Mucosa of gallbladder (tissue), 1 donor: ENCODE measurements around the gene HACE1. TPM values are rescaled to one million over a fixed set of nuclear protein-coding genes. Genes with fewer than 3 reads are reported as not detected.
"Not testable (repeated sequence)": the region's sequence is repeated elsewhere in the genome, so short reads cannot be mapped to it uniquely, and the experiment has no call there.

Source experiments
- DNase-seq: peaks from one replicate; pipeline ENCODE4 v3.0.0-alpha.2; 2020; ENCODE audit warnings: low spot score
- total RNA-seq: library from RNA; stranded (reverse); gene quantifications from one replicate; pipeline ENCODE4 v1.2.1, GENCODE V29; 2021
- donor health status: DM: no; HTN: no; CAD: no.

HACE1 gene
- total RNA-seq, 1 donor from 2014 or later: 9.5 TPM

DNA sequence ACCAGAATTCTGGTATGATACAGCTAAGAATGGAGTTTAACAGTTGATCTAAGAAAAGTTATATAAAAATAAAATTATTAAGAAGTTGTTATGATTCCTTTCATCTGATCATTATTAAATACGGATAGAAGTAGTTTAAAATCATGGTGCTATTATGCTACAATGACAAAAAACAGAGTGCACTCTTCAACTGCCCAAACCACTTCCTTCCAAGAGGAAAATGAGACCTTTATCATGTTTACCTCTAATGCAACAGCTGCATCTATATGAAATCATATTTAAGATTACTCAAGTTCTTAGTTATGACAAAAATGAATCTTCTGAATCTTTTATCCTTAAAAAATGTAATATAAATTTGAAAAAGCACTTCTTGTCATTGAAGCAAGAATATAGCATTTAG, 31.2 kb downstream of the HACE1 start:
- DNase-seq: no peak

DNA sequence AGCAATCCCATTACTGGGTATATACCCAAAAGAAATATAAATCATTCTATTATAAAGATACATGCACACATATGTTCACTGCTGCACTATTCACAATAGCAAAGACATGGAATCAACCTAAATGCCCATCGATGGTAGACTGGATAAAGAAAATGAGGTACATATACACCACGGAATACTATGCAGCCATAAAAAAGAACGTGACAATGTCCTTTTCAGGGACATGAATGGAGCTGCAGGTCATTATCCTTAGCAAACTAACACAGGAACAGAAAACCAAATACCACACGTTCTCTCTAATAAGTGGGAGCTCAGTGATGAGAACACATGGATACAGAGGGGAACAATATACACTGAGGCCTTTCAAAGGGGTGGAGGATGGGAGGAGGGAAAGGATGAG, 38.9 kb downstream of the HACE1 start:
- DNase-seq: not testable (repeated sequence)

DNA sequence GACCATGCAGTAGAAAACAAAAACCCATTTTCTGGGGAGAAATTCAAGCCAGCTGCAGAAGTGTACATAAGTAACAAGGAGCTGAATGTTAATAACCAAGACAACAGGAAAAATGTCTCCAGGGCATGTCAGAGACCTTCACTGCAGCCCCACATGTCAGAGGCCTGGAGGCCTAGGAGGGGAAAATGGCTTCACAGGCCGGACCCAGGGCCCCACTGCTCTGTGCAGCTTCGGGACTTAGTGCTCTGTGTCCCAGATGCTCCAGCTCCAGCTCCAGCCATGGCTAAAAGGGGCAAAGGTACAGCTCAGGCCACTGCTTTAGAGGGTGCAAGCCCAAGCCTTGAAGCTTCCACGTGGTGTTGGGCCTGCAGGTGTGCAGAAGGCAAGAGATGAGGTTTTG, 43.6 kb downstream of the HACE1 start:
- no peak for DNase-seq

- DNase-seq: no peak
Observed at GRCh38 chr6:104814743-104815142, 45.0 kb downstream of the HACE1 start.

- DNase-seq: no peak
Observed at GRCh38 chr6:104813552-104813951, 46.2 kb downstream of the HACE1 start.

DNA sequence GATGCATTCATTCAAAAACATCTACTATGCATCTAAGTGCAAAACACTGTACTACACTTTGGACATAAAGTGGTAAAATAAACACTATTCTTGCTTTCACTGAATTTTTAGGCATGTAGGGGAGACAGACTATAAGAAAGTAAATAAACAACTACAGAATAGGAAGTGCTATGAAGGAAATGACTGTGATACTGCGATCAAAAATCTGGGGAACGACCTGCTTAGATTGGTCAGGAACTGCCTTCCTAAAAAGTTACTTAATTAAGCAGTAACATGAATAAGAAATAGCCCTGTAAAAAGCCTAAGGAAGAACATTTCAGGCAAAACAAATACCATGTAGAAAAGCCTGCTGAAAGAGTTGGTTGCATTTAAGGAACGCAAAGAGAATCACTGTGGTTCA, 50.6 kb downstream of the HACE1 start:
- DNase-seq: no peak

GRCh38 chr6:104805335-104805734, 54.4 kb downstream of the HACE1 start:
- DNase-seq: not testable (repeated sequence)

GRCh38 chr6:104799134-104799657, 60.5 kb downstream of the HACE1 start:
- no peak for DNase-seq

- DNase-seq: no peak
Observed at GRCh38 chr6:104796031-104796785, 63.5 kb downstream of the HACE1 start.

GRCh38 chr6:104795363-104795762, 64.4 kb downstream of the HACE1 start:
- DNase-seq: no peak

GRCh38 chr6:104789770-104790190, 69.9 kb downstream of the HACE1 start:
- DNase-seq: no peak

DNA sequence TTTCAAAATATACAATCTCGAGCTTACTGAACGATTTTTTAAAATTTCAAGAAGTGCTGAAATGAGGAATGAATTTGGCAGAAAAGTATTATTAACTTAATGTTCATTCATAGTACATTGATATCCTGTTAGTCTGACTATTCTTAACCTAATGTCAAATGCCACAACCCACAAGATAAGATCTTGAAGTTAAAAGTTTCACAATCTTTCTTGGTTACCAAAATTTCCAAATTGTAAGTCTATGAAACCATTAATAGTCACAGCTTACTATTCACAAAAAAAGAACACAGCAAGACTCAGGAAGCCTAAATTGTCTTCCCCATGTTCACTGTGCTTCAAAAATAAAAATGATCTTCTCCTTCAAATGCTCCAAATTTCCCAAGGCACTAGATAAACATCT, 71.3 kb downstream of the HACE1 start:
- DNase-seq: no peak

DNA sequence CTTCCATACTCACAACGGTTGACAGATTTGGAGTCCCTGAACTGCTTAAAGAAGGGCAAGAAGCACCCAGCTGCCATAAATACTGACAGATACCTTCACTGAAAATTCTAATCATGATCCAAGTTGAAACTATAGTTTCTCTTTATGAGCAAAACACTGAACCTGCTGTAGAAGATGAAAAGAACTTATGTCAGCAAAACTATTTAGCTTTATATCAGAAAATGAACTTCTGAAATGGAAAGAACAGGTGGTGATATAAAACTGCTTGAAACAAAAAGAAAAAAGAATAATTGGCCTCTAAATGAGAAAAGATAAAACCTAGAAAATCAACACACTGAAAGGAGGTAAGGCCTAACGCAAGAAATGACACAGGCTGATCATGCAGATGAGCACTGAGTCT, 72.4 kb downstream of the HACE1 start:
- DNase-seq: no peak

GRCh38 chr6:104784884-104785283, 74.8 kb downstream of the HACE1 start:
- no peak for DNase-seq

DNA sequence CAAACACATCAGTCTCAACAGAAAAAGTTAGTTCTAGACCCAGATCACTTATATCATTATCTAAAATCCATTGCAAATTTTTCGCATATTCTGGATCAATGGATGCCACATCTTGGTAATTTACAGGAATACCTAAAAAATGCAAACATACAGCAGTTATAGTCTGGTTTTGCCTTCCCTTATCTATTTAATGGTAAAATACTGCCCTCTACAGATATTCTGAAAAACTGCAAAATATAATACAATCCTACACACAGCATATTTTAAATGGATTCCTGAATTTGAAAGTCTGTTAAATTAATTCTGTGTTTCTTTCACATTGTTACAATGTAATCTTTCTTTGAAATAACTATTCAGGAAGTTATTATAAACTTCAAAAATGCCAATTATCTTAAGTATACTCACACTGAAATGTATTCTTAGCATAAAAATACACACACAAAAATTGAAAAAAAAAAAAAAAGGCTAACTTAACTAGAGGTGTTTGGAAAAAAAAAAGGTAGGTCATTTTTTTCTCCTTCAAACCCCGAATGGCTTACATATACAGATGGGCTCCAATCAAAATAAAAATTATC, 88.4 kb downstream of the HACE1 start:
- DNase-seq: no peak

DNA sequence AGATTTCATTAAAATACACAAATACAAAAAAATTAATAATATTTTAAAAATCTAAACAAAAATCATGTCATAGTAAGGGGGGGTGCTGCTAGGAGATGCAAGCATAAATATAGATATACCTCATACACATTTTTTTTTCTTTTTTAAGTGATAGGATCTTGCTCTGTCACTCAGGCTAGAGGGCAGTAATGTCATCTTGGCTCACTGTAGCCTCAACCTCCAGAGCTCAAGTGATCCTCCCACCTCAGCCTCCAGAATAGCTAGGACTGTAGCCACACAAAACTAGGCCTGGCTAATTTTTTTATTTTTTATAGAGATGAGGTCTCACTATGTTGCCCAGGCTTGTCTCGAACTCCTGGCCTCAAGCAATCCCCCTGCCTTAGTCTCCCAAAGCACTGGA, 90.8 kb downstream of the HACE1 start:
- no peak for DNase-seq

GRCh38 chr6:104766595-104766994, 93.1 kb downstream of the HACE1 start:
- DNase-seq: no peak

DNA sequence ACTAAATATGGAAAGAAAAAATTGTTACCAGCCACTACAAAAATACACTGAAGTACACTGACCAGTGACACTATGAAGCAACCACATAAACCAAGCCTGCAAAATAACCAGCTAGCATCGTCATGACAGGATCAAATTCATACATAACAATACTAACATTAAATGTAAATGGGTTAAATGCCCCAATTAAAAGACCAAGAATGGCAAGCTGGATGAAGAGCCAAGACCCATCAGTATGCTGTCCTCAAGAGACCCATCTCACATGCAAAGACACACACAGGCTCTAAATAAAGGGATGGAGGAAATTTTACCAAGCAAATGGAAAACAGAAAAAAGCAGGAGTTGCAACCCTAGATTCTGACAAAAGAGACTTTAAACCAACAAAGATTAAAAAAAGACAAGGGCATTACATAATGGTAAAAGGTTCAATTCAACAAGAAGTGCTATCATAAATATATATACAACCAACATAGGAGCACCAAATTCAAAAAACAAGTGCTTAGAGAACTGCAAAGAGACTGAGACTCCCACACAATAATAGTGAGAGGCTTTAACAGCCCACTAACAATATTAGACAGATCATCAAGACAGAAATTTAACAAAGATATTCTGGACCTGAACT, 104.8 kb downstream of the HACE1 start:
- no peak for DNase-seq

DNA sequence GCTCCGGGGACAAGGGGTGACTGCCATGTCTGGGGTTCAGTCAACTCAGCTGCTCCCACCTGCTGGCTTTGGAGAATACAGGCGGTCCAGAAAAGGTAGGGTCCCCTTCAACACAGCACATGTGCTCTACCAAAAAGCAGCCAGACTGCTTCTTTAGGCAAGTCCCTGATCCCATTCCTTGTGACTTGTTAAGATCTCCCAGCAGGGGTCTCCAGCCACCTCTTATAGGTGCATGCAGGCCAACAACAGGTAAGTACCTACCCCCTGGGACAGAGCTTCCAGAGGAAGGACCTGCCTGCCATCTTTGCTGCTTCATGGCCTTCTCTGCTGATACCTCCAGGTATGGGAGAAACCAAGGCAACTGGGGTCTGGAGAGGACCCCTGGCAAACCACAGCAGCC, 106.5 kb downstream of the HACE1 start:
- no peak for DNase-seq

DNA sequence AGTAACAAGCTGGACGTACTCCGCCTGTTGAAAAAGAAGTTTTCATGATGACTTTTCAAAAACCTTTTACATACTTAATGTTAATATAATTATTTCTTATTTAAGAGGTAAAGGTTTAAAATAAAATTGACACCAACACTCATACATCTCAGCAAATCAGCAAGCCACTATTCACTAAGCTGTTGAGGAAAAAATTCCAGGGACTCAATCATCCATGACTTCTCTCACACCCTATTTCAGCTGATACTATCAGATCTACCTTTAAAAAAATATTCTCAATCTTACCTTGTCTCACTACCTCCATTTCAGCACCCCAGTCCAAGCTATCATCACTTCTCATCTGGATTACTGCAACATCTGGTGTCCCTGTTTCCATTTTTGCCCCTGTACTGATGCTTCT, 109.3 kb downstream of the HACE1 start:
- DNase-seq: no peak

DNA sequence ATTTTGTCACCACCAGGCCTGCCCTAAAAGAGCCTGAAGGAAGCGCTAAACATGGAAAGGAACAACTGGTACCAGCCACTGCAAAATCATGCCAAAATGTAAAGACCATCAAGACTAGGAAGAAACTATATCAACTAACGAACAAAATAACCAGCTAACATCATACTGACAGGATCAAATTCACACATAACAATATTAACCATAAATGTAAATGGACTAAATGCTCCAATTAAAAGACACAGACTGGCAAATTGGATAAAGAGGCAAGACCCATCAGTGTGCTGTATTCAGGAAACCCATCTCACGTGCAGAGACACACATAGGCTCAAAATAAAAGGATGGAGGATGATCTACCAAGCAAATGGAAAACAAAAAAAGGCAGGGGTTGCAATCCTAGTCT, 120.6 kb downstream of the HACE1 start:
- not testable (repeated sequence) for DNase-seq

DNA sequence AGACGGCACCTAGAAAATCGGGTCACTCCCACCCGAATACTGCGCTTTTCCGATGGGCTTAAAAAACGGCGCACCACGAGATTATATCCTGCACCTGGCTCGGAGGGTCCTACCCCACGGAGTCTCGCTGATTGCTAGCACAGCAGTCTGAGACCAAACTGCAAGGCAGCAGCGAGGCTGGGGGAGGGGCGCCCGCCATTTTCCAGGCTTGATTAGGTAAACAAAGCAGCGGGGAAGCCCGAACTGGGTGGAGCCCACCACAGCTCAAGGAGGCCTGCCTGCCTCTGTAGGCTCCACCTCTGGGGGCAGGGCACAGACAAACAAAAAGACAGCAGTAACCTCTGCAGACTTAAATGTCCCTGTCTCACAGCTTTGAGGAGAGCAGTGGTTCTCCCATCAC, 122.2 kb downstream of the HACE1 start:
- DNase-seq: not testable (repeated sequence)

- DNase-seq: no peak
Observed at GRCh38 chr6:104736545-104736944, 123.2 kb downstream of the HACE1 start.
